HCT116 (cell line): ENCODE data around the gene ICAM4. TPM values are rescaled to one million over a fixed set of nuclear protein-coding genes. Genes with fewer than 3 reads are reported as not detected.

Experiments used
- ATAC-seq: fragments of 200-7000 bp; cut with Tn5 transposase; 2 replicates; pipeline ENCODE4 v1.9.1; 2020; ENCODE audit warnings: mild to moderate bottlenecking, moderate library complexity
- BruUV-seq: library from RNA; stranded (reverse); fragments of 400-500 nt; replicated peaks from 2 replicates; lab custom pipeline; 2021; lab: Mats Ljungman, UMichigan
- CTCF ChIA-PET: fragments of 300-600 bp; sonication (Branson Sonifier 250); formaldehyde crosslinking; loops from one replicate; lab custom pipeline; 2021; ENCODE audit warnings: antibody characterized with exemption; lab: Charles Lee
- POLR2A ChIA-PET: fragments of 300-600, 350-600 bp; sonication (Branson Sonifier 250); formaldehyde crosslinking; loops from one replicate; lab custom pipeline; 2021; ENCODE audit warnings: antibody characterized with exemption; lab: Charles Lee
- RAD21 ChIA-PET, 2 experiments: fragments of 300-600 bp; sonication (Branson Sonifier 250); formaldehyde crosslinking; loops; one replicate each; lab custom pipeline; 2023; ENCODE audit warnings: low total read pairs in 2 of 2; ENCODE audit not compliant: uncharacterized antibody in 2 of 2, unreplicated experiment in 2 of 2, low non-redundant PET in 1 of 2; lab: Charles Lee
- DNase-seq: peaks from one replicate; pipeline ENCODE4 v3.0.0-alpha.2; 2010; ENCODE audit warnings: low read depth, low spot score
- H2AFZ ChIP-seq: fragments of 200-600 bp; shearing (Covaris generic), sonication (generic); 2 replicates; pipeline ENCODE4 v1.6.1; 2017; ENCODE audit warnings: low read depth, mixed run types, mixed read lengths, antibody characterized with exemption, low read length; ENCODE audit not compliant: poor library complexity, severe bottlenecking
- H3K27ac ChIP-seq: 2 replicates; pipeline ENCODE4 v1.5.1; 2012; ENCODE audit warnings: low read depth, low read length
- H3K27me3 ChIP-seq: fragments of 200-600 bp; sonication (generic); 2 replicates; pipeline ENCODE4 v1.6.1; 2016; ENCODE audit warnings: mixed run types, low read length, mixed read lengths; ENCODE audit not compliant: insufficient read depth
- H3K36me3 ChIP-seq, 2 experiments: fragments of 200-500 bp in 1 of 2; fragments of 200-600 bp in 1 of 2; sonication (Bioruptor generic) in 1 of 2; sonication (generic) in 1 of 2; 2 replicates each; pipeline versions ENCODE4 v1.5.1 to v1.6.1; 2014 to 2016; ENCODE audit warnings: low read length in 2 of 2, inconsistent platforms in 1 of 2, mixed read lengths in 1 of 2, mixed run types in 1 of 2; ENCODE audit not compliant: insufficient read depth in 2 of 2, control insufficient read depth in 1 of 2
- H3K4me1 ChIP-seq, 2 experiments: fragments of 200-600 bp in 1 of 2; sonication (generic) in 1 of 2; 2 replicates each; pipeline versions ENCODE4 v1.5.1 to v1.6.1; 2012 to 2017; ENCODE audit warnings: low read length in 2 of 2, inconsistent platforms in 1 of 2, mild to moderate bottlenecking in 1 of 2, mixed read lengths in 1 of 2, mixed run types in 1 of 2, moderate library complexity in 1 of 2; ENCODE audit not compliant: insufficient read depth in 2 of 2, control insufficient read depth in 1 of 2
- H3K4me2 ChIP-seq: fragments of 200-600 bp; sonication (generic); 2 replicates; pipeline ENCODE4 v1.6.1; 2017; ENCODE audit warnings: mixed run types, low read length, mixed read lengths
- H3K4me3 ChIP-seq, 2 experiments: fragments of 200-600 bp in 1 of 2; sonication (generic) in 1 of 2; replicated peaks in 1 of 2; 2 replicates each; pipeline ENCODE4 v1.5.1; 2011 to 2016; ENCODE audit warnings: low read length in 2 of 2, control low read depth in 1 of 2, low read depth in 1 of 2, mild to moderate bottlenecking in 1 of 2, mixed read lengths in 1 of 2, mixed run types in 1 of 2
- H3K79me2 ChIP-seq: fragments of 200-600 bp; sonication (generic); 2 replicates; pipeline ENCODE4 v1.6.1; 2017; ENCODE audit warnings: mild to moderate bottlenecking, mixed run types, low read length, moderate library complexity, mixed read lengths; ENCODE audit not compliant: insufficient read depth
- H3K9ac ChIP-seq: fragments of 200-600 bp; sonication (generic); 2 replicates; pipeline ENCODE4 v1.6.1; 2016; ENCODE audit warnings: low read length, mixed read lengths
- H3K9me2 ChIP-seq: fragments of 200-600 bp; sonication (generic), shearing (Covaris generic); 2 replicates; pipeline ENCODE4 v1.6.1; 2017; ENCODE audit warnings: mixed run types, mild to moderate bottlenecking, moderate library complexity; ENCODE audit not compliant: insufficient read depth
- H3K9me3 ChIP-seq, 2 experiments: fragments of 200-500 bp in 1 of 2; fragments of 200-600 bp in 1 of 2; sonication (Bioruptor generic) in 1 of 2; sonication (generic) in 1 of 2; 2 replicates each; pipeline ENCODE4 v1.6.1; 2014 to 2017; ENCODE audit warnings: low read length in 2 of 2, mixed read lengths in 2 of 2, inconsistent platforms in 1 of 2, low read depth in 1 of 2, mild to moderate bottlenecking in 1 of 2, mixed run types in 1 of 2, moderate library complexity in 1 of 2; ENCODE audit not compliant: control insufficient read depth in 1 of 2, insufficient read depth in 1 of 2
- H4K20me1 ChIP-seq: fragments of 200-600 bp; sonication (generic), shearing (Covaris generic); 2 replicates; pipeline ENCODE4 v1.6.1; 2017; ENCODE audit warnings: mixed run types, mild to moderate bottlenecking, moderate library complexity; ENCODE audit not compliant: insufficient read depth
- CEBPB ChIP-seq: IDR thresholded peaks from 2 replicates; pipeline ENCODE4 v1.6.1; 2012; ENCODE audit warnings: low read depth
- MAX ChIP-seq: IDR thresholded peaks from 2 replicates; pipeline ENCODE4 v1.6.1; 2012
- POLR2AphosphoS5 ChIP-seq: IDR thresholded peaks from 2 replicates; pipeline ENCODE4 v1.6.1; 2011; ENCODE audit warnings: mild to moderate bottlenecking, low read depth, low read length, moderate library complexity
- SIN3A ChIP-seq: IDR thresholded peaks from 2 replicates; pipeline ENCODE4 v1.6.1; 2012; ENCODE audit warnings: low read depth
- SRF ChIP-seq: IDR thresholded peaks from 2 replicates; pipeline ENCODE4 v1.6.1; 2012; ENCODE audit warnings: low read depth
- TCF7L2 ChIP-seq: IDR thresholded peaks from 2 replicates; pipeline ENCODE4 v1.7.0; 2011; ENCODE audit warnings: borderline replicate concordance, inconsistent platforms; ENCODE audit not compliant: insufficient read depth, insufficient read length; ENCODE audit errors: extremely low read depth
- ZBTB33 ChIP-seq: IDR thresholded peaks from 2 replicates; pipeline ENCODE4 v1.6.1; 2011; ENCODE audit warnings: mild to moderate bottlenecking, low read length, moderate library complexity; ENCODE audit not compliant: insufficient replicate concordance; ENCODE audit errors: extremely low read depth
- ZFX ChIP-seq: fragments of 450-650 bp; IDR thresholded peaks from 2 replicates; pipeline ENCODE4 v1.6.1; 2017
- intact Hi-C: fragments of 100-400 bp; cut with micrococcal nuclease; formaldehyde crosslinking; loops from 2 replicates; pipeline ENCODE4 v1.10.0; 2022
- total RNA-seq: library from RNA; stranded (reverse); gene quantifications from one replicate; pipeline ENCODE4 v1.2.1, GENCODE V29; 2021; ENCODE audit not compliant: unreplicated experiment

ICAM4 gene
- total RNA-seq, 1 experiment from 2014 or later, result not detected

- ChIA-PET POLR2A (no interaction called here), RAD21 (interaction anchor here (0.6 to 3.2 kb wide), 8 partner anchors 11 to 120 kb away, joined by 3 to 31 read pairs (median 4); partner anchors contain the start of genes ICAM5 (in 1 of the 2) and TYK2 (in 1 of the 2)), CTCF (interaction anchor here (0.8 to 7.2 kb wide), 5 partner anchors 9 to 121 kb away, joined by 3 to 131 read pairs (median 5); partner anchors contain the start of gene RAVER1)
- Histone ChIP-seq H3K79me2 (no peaks in the 10 kb centered on the region), H3K9me2 (no peaks in the 10 kb centered on the region), H2AFZ (peak within 1 kb of the TSS; percentile 85), H3K27me3 (no peaks in the 10 kb centered on the region), H3K27ac (peak within 1 kb of the TSS; percentile 28; the same call in 1 of the 2 replicates), H3K4me1 (peaks cover 7 to 22% of the 10 kb centered on the region in 2 experiments; a peak in 3 of 4 replicates), H3K36me3 (peaks cover 0 to 4% of the 10 kb centered on the region in 2 experiments; a peak in 2 of 4 replicates), H3K4me3 (peak within 1 kb of the TSS; percentile 33 to 49), H3K9ac (peak within 1 kb of the TSS; percentile 50), H4K20me1 (no peaks in the 10 kb centered on the region), H3K4me2 (peak within 1 kb of the TSS; percentile 79), H3K9me3 (no peaks in the 10 kb centered on the region)
- intact Hi-C loops, result no loop called here
- BruUV-seq, result TSS peak; percentile 73
- peak; percentile 89 for TF ChIP-seq MAX
- peak; percentile 5; the same call in 1 of the 2 replicates for TF ChIP-seq ZFX
- TF ChIP-seq CEBPB, result no peak
- TF ChIP-seq POLR2AphosphoS5, result peak; percentile 56
- DNase-seq (no peak), ATAC-seq (peak; percentile 59)
Observed at GRCh38 chr19:10270616-10271394, 15.9 kb upstream of the ICAM4 start, which contains the start of gene ICAM1. TSS of gene ICAM1 (plus strand) at chr19:10271120. CDS start at chr19:10271160, 40 bp downstream.

- intact Hi-C loops, result no loop called here
- H3K4me1 ChIP-seq, result peaks cover 7 to 22% of the 10 kb centered on the region in 2 experiments; a peak in 3 of 4 replicates
- ChIA-PET POLR2A (no interaction called here), RAD21 (interaction anchor here (1.2 to 3.2 kb wide), 4 partner anchors 18 to 119 kb away, joined by 3 to 31 read pairs (median 8); partner anchors contain the start of gene ICAM5 (in 1 of the 2))
- peak overlapping the region in 1 of 2 experiments; percentile 33; a peak in 2 of 4 replicates for H3K4me3 ChIP-seq
- no peaks in the 10 kb centered on the region for H3K27me3 ChIP-seq
- ATAC-seq, result no peak
- DNase-seq, result no peak
- BruUV-seq, result TSS peak; percentile 81
- no peaks in the 10 kb centered on the region for H4K20me1 ChIP-seq
- no peak overlapping the region; the same call in 1 of the 2 replicates for H3K27ac ChIP-seq
- no peaks in the 10 kb centered on the region for H3K9me2 ChIP-seq
- H3K9me3 ChIP-seq, result no peaks in the 10 kb centered on the region
- H3K36me3 ChIP-seq, result peaks cover 0 to 4% of the 10 kb centered on the region in 2 experiments; a peak in 2 of 4 replicates
- no peak for TF ChIP-seq SRF
- TF ChIP-seq TCF7L2, result no peak
- no peak for TF ChIP-seq ZBTB33
- TF ChIP-seq SIN3A, result no peak
- no peak for TF ChIP-seq MAX
- TF ChIP-seq, all 23 proteins: peak for 0
- H3K79me2 ChIP-seq, result no peaks in the 10 kb centered on the region
- H2AFZ ChIP-seq, result no peak overlapping the region
- peak overlapping the region; percentile 79 for H3K4me2 ChIP-seq
- peak overlapping the region; percentile 50; the same call in 1 of the 2 replicates for H3K9ac ChIP-seq
- CTCF ChIA-PET, result interaction anchor here (0.8 to 7.2 kb wide), 4 partner anchors 12 to 120 kb away, joined by 5 to 131 read pairs (median 21); no protein-coding TSS in a partner anchor
Observed at GRCh38 chr19:10271543-10272086, 15.1 kb upstream of the ICAM4 start.
